ENCODE results near the gene SIAH1. TPM values are rescaled to one million over a fixed set of nuclear protein-coding genes. Genes with fewer than 3 reads are reported as not detected.
"Not testable (repeated sequence)": the region's sequence is repeated elsewhere in the genome, so short reads cannot be mapped to it uniquely, and the experiment has no call there.

SIAH1 gene
- polyA plus RNA-seq, 3 donors, result 7.4 to 30.0 (median 20.1) TPM

DNA sequence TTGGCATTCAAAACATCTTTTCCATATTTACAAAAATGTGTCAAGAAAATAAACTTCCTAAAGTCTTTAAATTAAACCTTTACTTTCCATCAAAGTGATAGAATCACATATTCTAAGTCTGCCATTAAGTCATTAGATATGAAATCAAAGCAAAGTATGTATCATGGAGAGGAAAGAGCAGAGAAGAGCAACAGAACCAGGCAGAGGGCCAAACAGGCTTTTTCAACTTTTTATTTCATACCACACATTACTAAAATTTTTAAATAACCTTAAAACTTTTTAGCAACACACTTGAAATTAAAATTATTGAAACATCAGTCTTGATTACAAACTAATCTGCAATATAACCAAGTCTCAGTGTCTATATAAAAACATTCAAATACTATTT lies 13.8 kb downstream of the SIAH1 start:
- no peak overlapping the region for H3K27ac ChIP-seq (ENCODE audit: low read depth, low read length)

DNA sequence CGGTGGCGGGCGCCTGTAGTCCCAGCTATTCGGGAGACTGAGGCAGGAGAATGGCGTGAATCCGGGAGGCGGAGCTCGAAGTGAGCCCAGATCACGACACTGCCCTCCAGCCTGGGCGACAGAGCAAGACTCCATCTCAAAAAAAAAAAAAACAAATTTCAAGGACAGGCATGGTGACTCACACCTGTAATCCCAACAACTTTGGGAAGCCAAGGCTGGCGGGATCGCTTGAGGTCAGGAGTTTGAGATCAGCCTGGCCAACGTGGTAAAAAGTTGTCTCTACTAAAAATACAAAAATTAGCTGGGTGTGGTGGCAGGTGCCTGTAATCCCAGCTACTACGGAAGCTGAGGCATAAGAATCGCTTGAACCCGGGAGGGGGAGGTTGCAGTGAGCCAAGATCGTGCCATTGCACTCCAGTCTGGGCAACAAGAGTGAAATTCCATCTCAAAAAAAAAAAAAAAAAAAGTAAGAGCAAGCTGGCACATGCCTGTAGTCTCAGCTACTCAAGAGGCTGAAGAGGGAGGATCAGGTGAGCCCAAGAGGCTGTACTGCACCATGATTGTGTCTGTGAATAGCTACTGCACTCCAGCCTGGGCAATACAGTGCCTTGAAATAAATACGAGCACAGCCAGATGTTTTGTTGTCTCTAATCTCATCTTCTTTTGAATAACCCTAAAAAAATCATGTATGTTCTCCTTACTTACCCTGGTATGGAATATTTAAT lies 14.4 kb downstream of the SIAH1 start:
- WGBS, 3 donors, result 92 to 94% (median 92%) methylated on average over 18 of the region's 18 CpGs
- not testable (repeated sequence) for H3K27ac ChIP-seq (ENCODE audit: low read depth, low read length)

DNA sequence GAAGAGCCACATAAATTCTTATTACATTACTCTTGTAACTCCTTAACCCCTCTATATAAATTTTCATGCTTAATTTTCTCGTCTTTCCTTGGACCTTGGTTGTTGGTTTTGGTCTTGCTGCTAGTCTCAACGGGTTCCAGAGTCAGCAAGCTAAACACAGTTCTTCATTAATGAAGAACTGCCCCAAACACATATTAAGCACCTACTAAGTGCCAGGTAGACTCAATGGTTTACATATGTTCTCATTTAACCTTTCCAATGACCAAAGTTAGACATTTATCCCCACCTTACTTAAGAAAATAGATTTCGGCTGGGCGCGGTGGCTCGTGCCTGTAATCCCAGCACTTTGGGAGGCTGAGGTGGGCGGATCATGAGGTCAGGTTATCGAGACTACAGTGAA lies 15.0 kb downstream of the SIAH1 start:
- 95 to 97% (median 96%) methylated on average over 8 of the region's 8 CpGs for WGBS, 3 donors
- no peak overlapping the region for H3K27ac ChIP-seq (ENCODE audit: low read depth, low read length)

DNA sequence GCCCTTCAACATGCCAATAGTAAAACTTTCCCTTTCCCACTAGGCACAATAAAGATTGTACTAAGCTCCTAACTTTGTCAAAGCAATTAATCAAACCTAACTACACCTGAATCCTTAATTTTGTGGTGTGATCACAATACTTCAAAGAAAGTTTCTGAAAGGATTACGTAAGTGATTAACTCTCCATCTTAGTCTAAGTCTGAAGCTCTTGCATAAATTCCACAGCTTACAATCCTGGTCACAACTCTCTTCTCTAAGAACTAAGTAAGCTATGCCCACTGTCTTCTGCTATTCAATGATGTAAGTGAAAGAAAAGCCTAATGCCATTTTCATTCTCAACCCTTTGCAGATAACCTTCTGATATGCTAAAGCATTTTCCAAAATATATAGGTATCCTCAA lies 15.4 kb downstream of the SIAH1 start:
- H3K27ac ChIP-seq (ENCODE audit: low read depth, low read length), result no peak overlapping the region
- WGBS, 3 donors, result 74 to 88% (median 77%) methylated on average over 1 of the region's 1 CpG

DNA sequence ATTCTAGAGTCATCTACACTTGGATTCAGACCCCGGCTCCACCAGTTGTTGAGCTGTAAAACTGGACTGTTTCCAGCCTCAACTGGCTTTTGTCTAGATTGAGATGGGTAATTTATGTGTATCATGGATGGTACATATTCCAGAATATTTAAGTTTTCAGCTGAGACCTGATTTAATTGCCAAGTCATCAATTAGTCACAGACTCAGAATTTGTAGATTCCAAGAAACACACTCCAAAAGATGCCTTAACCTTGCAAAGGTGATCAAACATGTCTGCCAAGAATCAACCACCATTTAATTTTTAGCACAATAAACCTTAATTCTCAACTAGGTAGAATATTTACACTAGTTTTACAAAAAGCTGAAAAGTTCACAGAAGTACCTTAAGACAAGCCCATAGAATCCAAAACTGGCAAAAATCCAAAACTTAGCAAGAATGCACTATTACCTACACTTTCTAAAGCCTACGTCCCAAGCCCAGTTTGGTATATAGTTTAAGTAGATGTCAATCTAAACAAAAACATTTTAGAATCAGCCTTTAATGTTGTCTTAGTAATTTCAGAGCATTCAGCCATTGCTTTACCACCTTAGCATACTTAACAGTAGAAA lies 17.7 kb downstream of the SIAH1 start:
- 56 to 64% (median 62%) methylated on average over 2 of the region's 2 CpGs for WGBS, 3 donors
- no peak overlapping the region for H3K27ac ChIP-seq (ENCODE audit: low read depth, low read length)

DNA sequence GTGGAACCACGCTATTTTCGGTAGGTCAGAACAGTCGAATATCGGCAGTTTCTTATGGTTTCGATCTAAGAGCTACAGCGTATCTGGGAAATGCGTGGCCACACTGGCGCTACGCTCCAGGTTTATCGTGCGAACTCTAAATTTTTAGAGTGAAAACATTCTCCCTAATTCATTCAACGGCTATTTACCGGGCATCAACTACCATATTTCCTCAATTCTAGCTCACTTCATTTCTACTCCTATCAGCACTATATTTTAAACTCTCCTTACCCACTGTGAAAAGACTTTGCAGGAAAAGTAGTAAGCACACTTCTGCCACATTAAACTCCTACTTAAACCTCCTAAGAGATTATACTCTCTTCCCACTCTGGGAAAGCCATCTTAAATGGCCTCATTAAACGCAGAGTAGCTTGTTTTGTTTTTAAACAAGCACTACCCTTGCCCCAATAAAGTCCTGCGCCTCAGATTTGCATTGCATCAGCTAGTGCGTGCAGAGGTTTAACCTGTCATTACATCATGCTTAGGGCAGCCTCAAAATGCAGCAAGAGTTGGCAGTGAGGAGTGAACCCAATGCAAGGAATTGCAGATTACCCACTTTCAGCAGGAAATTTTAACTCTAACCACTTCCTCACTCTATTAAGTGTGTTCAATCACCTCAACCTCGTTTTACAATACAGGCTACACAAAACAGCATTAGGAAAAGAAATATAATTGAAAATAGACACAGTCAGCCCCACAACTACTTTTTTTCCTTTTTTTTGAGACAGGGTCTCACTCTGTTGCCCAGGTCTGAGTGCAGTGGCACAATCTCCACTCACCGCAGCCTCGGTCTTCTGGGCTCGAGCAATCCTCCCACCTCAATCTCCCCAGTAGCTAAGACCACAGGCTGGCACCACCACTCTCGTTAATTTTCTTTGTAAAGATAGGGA lies 18.8 kb downstream of the SIAH1 start:
- H3K27ac ChIP-seq (ENCODE audit: low read depth, low read length), result peak overlapping the region; percentile 45
- 14 to 17% (median 14%) methylated on average over 21 of the region's 21 CpGs for WGBS, 3 donors

DNA sequence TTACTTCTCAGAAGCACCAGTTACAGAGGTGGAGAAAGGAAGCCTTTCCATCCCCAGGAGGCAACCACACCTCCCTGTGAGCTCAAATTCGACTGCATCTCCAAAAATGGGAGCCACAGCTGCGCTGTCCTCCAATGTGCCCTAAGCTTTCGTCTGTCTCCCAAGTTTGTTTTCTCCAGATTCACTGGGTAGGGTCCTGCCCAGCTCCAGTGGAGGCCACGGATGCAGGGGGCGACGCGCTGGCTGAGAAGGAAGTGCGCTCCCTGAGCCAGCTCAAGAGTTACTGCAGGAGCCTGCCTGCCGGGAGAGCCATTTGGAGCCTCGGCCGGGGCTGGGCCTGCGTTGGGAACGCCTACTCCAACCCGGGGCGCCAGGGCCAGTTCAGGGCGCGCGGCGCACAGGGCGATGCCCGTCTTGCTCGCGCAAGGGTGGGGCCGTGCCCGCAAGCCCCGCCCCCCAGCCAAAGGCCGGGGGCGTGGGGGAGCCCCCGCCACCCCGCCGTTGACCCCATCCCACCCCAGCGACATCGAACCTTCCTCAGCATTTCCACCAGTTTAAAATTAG lies 19.5 kb downstream of the SIAH1 start:
- peak overlapping the region; percentile 45 for H3K27ac ChIP-seq (ENCODE audit: low read depth, low read length)
- 1 to 4% (median 2%) methylated on average over 32 to 33 of the region's 33 CpGs for WGBS, 3 donors

DNA sequence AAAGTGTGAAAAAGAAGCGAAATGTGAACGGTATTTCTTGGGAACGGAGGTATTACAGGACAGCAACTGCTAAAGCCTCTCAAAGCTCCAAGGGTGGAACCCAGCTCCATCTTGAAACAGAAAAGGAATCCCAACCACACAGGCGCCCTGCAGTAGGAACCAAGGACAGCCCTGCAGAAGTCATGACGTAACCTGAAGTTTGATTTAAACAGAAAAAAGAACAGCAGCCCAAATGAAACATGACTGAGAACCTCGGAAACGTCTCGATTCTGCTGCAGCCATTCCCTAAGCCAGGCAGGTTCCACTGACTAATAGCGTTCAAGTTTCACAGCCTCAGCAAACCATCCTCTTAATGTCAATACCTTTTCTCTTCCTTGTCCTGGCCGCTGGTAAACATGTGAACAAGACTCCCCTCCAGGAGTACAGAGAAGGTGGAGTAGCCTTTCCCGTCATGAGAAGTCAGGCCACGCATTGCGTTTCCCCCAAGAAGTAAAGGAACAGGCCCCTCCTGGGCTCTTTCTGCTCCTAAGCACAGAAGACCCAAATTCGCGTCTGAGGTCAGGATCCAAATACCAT lies 20.1 kb downstream of the SIAH1 start:
- 39 to 61% (median 55%) methylated on average over 15 of the region's 15 CpGs for WGBS, 3 donors
- H3K27ac ChIP-seq (ENCODE audit: low read depth, low read length), result no peak overlapping the region

DNA sequence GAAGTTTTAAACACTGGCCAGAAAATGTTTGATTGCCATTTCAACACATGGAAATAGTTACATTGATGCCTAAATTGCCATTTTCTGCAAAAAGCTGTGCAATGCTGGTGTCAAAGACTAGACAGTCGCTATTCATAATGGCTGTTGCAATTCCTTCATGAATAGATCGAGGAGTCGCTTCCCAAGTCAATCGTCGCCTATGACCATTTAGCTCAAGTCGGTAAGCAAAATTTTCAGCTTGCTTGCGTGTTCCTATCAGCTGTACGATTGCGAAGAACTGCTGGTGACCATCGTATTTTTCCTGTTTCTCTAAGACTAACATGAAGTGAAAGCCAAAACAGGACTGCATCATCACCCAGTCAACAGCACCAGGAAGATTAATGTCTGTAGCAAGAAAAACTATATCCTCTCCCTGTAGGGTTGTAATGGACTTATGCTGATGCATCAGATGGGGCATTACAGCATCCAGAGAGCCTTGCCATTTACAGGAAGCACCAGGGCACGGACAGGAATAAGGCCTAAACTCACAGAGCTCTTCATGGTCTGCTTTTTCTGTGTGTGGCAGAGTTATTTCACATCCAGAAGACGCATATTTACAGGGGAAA lies 23.6 kb downstream of the SIAH1 start:
- H3K27ac ChIP-seq (ENCODE audit: low read depth, low read length), result no peak overlapping the region
- WGBS, 3 donors, result 87 to 95% (median 87%) methylated on average over 12 of the region's 12 CpGs

DNA sequence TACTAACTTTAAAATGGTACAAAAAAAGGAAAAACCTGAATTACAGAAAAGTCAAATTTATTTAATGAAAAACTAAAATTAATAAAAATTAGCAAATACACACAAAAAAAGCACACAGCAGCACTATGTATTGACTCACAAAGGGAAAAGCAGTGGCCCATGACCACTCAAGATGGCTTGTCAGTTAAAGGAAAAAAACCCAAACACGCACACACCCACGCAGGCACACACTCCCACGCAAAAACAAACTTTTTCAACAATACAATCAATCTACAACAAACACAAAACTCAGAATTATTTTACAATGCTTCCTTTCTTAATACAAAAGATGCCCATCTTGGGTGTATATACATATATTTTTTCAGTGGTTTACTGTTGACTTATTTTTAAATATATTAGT lies 24.2 kb downstream of the SIAH1 start:
- WGBS, 3 donors, result 91 to 93% (median 92%) methylated on average over 3 of the region's 3 CpGs
- H3K27ac ChIP-seq (ENCODE audit: low read depth, low read length), result no peak overlapping the region

DNA sequence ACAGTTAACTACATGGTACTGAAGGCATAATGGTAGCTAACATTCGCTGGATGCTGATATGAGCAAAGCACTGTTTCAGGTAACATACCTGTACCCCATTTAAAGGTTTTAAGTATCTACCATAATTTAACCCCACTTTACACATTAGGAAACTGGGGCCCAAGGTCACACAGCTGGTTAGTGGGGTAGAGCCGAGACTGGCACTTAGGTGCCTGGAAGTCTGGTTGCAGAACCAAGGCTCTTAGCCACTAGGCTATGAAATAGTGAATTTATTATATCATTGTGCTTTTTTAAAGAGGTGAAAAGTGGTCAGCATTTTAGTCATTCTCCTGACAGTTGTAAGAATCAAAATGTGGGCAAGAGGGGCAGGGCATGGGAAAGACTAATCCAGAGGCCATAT lies 25.2 kb downstream of the SIAH1 start:
- 83 to 94% (median 93%) methylated on average over 2 of the region's 2 CpGs for WGBS, 3 donors

DNA sequence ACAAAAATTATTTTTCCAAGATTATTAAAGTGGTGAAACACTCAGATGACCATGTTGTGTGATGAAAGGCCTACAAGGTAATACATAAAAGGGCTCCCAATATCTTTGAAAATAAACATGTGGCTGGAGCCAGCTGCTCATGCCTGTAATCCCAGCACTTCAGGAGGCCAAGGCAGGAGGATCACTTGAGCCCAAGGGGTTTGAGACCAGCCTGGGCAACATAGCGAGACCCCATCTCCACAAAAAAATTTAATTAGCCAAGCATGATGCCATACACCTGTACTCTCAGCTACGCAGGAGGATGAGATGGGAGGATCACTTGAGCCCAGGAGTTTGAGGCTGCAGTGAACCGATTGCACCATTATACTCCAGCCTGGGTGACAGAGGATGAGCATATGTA lies 26.8 kb downstream of the SIAH1 start:
- H3K27ac ChIP-seq (ENCODE audit: low read depth, low read length), result no peak overlapping the region
- WGBS, 3 donors, result 90 to 99% (median 98%) methylated on average over 3 of the region's 3 CpGs

More for the DNA sequence above, 25.2 kb downstream of the SIAH1 start:
- H3K27ac ChIP-seq (ENCODE audit: low read depth, low read length), result no peak overlapping the region

DNA sequence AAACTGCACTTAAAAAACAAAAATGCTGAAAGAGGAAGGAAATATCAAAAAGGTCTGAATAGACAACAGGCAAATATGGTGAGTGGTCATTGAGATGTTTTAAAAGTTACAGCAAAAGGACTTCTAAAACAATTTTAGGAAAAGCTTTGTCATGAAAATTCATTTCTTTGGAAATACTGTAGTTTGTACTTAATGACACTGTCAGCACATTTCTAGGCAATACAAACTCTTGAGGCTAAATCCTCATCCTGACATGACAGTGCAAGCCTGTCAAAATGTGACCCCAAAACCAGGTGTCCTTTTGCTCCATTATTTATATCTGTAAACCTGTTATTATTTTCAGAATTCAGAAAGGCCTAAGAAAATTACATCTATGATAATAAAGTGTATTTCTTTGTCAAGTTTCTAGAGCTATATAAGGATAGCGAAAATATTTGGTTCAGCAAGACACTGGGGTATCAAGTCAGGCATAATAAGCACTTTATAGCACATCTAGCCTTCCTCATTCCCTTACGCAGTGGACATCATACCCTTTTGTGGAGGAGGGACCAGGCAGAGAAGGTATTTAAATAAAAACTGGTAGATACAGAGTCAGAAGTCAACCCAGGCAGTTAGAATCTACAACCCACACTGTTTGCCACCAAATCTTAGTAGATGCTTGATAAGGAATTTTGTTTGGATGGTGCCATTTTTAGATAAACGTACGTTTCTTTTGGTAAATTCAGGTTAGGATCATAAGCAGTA lies 28.4 kb downstream of the SIAH1 start:
- 72 to 92% (median 91%) methylated on average over 4 of the region's 4 CpGs for WGBS, 3 donors
- no peak overlapping the region for H3K27ac ChIP-seq (ENCODE audit: low read depth, low read length)

DNA sequence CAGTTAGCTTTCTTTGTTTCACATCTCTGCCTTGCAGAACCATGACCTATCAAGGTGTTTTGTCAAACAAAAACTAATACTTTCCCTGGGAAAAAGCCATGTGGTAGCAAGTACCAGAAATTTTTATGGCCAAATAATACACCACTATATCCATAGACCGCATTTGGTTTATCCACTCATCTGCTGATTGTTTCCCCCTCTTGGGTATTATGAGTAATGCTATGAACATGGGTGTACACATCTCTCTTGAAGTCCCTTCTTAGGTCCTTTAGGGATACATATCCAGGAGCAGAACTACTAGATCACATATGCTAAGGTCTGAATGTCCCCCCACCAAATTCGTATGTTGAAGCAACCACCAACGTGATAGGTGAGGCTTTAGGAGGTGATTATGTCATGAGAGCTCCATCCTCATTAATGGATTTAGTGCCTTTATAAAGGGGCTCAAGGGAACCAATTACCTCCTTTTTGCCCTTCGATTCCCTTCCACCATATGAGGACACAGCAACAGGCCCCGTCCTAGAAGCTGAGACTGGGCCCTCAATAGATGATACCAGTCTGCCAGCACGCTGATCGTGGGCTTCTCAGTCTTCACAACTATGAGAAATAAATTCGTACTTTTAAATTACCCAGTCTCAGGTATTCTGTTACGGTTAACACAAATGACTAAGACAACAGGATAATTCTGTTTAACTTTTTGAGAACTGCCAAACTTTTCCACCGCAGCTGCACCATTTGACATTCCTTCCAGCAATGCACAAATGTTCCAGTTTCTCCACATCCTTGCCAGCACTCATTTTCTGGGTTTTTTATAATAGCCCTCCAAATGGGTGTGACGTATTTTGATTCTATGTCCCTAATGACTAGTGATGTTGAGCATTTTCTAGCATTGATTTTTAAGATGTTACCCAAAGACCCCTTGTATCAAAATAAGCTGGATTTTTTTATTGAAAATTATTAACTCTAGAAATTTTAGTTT lies 30.0 kb downstream of the SIAH1 start:
- no peak overlapping the region for H3K27ac ChIP-seq (ENCODE audit: low read depth, low read length)
- WGBS, 3 donors, result 88 to 90% (median 89%) methylated on average over 11 of the region's 11 CpGs

DNA sequence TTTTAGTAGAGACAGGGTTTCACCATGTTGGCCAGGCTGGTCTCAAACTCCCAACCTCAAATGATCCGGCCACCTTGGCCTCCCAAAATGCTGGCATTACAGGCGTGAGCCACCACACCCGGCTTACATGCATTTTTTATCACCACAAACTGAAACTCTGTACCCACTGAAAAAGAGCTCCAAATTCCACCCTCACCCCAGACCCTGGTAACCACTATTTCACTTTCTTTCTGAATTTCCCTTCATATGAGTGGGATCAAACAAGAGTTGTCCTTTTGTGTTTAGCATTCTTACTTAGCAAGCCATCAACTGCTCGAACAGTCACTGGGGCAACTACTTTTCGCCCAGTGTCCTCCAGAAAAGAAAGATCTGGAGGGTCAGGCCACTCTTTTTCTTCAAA lies 30.8 kb downstream of the SIAH1 start:
- 95 to 98% (median 96%) methylated on average over 5 of the region's 5 CpGs for WGBS, 3 donors

DNA sequence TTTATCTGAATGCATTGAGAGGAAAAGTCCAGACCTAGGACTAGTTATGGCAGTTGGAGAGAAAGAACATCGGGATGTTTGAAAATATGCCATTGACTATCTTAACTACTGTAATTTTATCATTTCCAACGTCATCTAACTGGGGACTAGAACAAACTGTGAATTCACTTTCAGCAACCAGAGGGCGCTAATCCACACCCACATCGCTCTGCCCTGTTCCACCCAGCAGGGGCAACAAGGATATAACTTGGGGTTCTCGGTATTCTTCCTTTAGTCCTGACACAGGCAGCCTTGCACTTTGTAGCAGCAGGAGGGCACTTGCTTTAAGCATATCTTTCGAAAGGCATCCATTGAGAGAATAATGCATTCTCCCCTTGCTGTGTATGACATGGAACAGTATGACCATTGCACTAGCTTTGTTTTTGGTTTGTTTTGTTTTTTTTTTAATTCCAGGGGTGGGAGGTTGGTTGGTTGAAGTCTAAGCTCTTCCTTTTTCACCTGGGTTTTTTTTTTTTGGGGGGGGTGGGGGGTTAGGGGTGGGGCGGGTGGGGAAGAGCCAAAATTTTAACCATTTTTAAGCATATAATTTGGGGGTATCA lies 31.5 kb downstream of the SIAH1 start:
- H3K27ac ChIP-seq (ENCODE audit: low read depth, low read length), result no peak overlapping the region
- 23 to 29% (median 26%) methylated on average over 7 of the region's 7 CpGs for WGBS, 3 donors

More for the DNA sequence above, 30.8 kb downstream of the SIAH1 start:
- H3K27ac ChIP-seq (ENCODE audit: low read depth, low read length), result not testable (repeated sequence)

Measured in adipose tissue (tissue), 3 donors.